GM19324 (cell line): ENCODE measurements around the gene LGR5.
"Not testable (repeated sequence)": the region's sequence is repeated elsewhere in the genome, so short reads cannot be mapped to it uniquely, and the experiment has no call there.

ENCODE experiments used
- ATAC-seq: cut with Tn5 transposase; IDR thresholded peaks from one replicate; pipeline ENCODE4 v1.9.1; 2021; ENCODE audit warnings: mild to moderate bottlenecking, moderate library complexity; ENCODE audit not compliant: unreplicated experiment, low FRiP score

LGR5 gene

GRCh38 chr12:71538807-71539206 is 99.2 kb downstream of the LGR5 start:
- ATAC-seq = no peak

- ATAC-seq = no peak
Observed at GRCh38 chr12:71541583-71541982, 102.0 kb downstream of the LGR5 start.

- ATAC-seq = no peak
Observed at GRCh38 chr12:71546322-71546861, 106.8 kb downstream of the LGR5 start.

- ATAC-seq = no peak
Observed at GRCh38 chr12:71548893-71549292, 109.3 kb downstream of the LGR5 start.

GRCh38 chr12:71551529-71551928 is 111.9 kb downstream of the LGR5 start:
- ATAC-seq = no peak

- ATAC-seq = no peak
Observed at GRCh38 chr12:71552728-71553501, 113.3 kb downstream of the LGR5 start.

GRCh38 chr12:71555191-71555590 is 115.6 kb downstream of the LGR5 start:
- no peak for ATAC-seq

- not testable (repeated sequence) for ATAC-seq
Observed at GRCh38 chr12:71555789-71556188, 116.2 kb downstream of the LGR5 start.

- no peak for ATAC-seq
Observed at GRCh38 chr12:71556448-71556847, 116.8 kb downstream of the LGR5 start.

GRCh38 chr12:71556875-71557274 is 117.3 kb downstream of the LGR5 start:
- ATAC-seq = no peak

- no peak for ATAC-seq
Observed at GRCh38 chr12:71558445-71558844, 118.8 kb downstream of the LGR5 start.

- no peak for ATAC-seq
Observed at GRCh38 chr12:71562676-71563595, 123.3 kb downstream of the LGR5 start.

- no peak for ATAC-seq
Observed at GRCh38 chr12:71565535-71565934, 125.9 kb downstream of the LGR5 start.

GRCh38 chr12:71566655-71567054 is 127.1 kb downstream of the LGR5 start:
- no peak for ATAC-seq

- ATAC-seq = no peak
Observed at GRCh38 chr12:71567537-71567936, 127.9 kb downstream of the LGR5 start.

GRCh38 chr12:71569885-71570284 is 130.3 kb downstream of the LGR5 start:
- not testable (repeated sequence) for ATAC-seq

GRCh38 chr12:71576496-71576895 is 136.9 kb downstream of the LGR5 start:
- ATAC-seq = no peak

- ATAC-seq = no peak
Observed at GRCh38 chr12:71578694-71579258, 139.2 kb downstream of the LGR5 start.

GRCh38 chr12:71581206-71581605 is 141.6 kb downstream of the LGR5 start:
- no peak for ATAC-seq

- ATAC-seq = no peak
Observed at GRCh38 chr12:71582925-71583324, 143.3 kb downstream of the LGR5 start.

GRCh38 chr12:71584356-71584755 is 144.8 kb downstream of the LGR5 start:
- no peak for ATAC-seq
